HG03520 (cell line): ENCODE data around the gene PMEL.

Experiments used
- ATAC-seq: cut with Tn5 transposase; IDR thresholded peaks from one replicate; pipeline ENCODE4 v1.9.1; 2021; ENCODE audit warnings: mild to moderate bottlenecking, moderate library complexity; ENCODE audit not compliant: unreplicated experiment

PMEL gene

GRCh38 chr12:55942577-55943136 lies 23.2 kb downstream of the PMEL start:
- ATAC-seq: no peak

GRCh38 chr12:55942055-55942454 lies 23.8 kb downstream of the PMEL start:
- no peak for ATAC-seq

GRCh38 chr12:55940065-55940732 lies 25.6 kb downstream of the PMEL start:
- peak; percentile 94 for ATAC-seq

GRCh38 chr12:55938826-55939501 lies 26.9 kb downstream of the PMEL start:
- ATAC-seq: no peak

- no peak for ATAC-seq
These were observed 27.9 kb downstream of the PMEL start for GRCh38 chr12:55937981-55938380.

- no peak for ATAC-seq
These were observed 30.1 kb downstream of the PMEL start for GRCh38 chr12:55935738-55936151.

GRCh38 chr12:55934773-55935172 lies 31.1 kb downstream of the PMEL start:
- no peak for ATAC-seq

GRCh38 chr12:55933799-55934742 lies 31.8 kb downstream of the PMEL start:
- no peak for ATAC-seq

- ATAC-seq: no peak
These were observed 32.6 kb downstream of the PMEL start for GRCh38 chr12:55933169-55933798.

- ATAC-seq: no peak
These were observed 33.3 kb downstream of the PMEL start for GRCh38 chr12:55932551-55932910.

- no peak for ATAC-seq
These were observed 33.9 kb downstream of the PMEL start for GRCh38 chr12:55931780-55932550.

GRCh38 chr12:55931317-55931779 lies 34.5 kb downstream of the PMEL start:
- no peak for ATAC-seq

GRCh38 chr12:55930771-55931316 lies 35.0 kb downstream of the PMEL start, which contains the start of gene DGKA:
Gene DGKA, plus strand, starts transcription at chr12:55931162. Its CDS starts 5,342 bp downstream, at chr12:55936504.
- ATAC-seq: no peak

GRCh38 chr12:55929306-55929791 lies 36.5 kb downstream of the PMEL start:
- ATAC-seq: no peak

GRCh38 chr12:55927588-55928502 lies 38.0 kb downstream of the PMEL start, which contains the start of gene PYM1:
Gene PYM1, minus strand, starts transcription at chr12:55927894. Its CDS starts 133 bp downstream, at chr12:55927761.
- peak; percentile 27 for ATAC-seq

GRCh38 chr12:55926738-55927587 lies 38.9 kb downstream of the PMEL start:
- ATAC-seq: peak; percentile 44
